ENCODE results near the gene STAG1. TPM values are rescaled to one million over a fixed set of nuclear protein-coding genes. Genes with fewer than 3 reads are reported as not detected.

The STAG1 gene
- total and polyA plus RNA-seq, 9 of the 15 experiments (the other 6 are each of a cell fraction or from before 2014, with no cell fraction given): 2.7 to 17.7 (median 8.8) TPM

DNA sequence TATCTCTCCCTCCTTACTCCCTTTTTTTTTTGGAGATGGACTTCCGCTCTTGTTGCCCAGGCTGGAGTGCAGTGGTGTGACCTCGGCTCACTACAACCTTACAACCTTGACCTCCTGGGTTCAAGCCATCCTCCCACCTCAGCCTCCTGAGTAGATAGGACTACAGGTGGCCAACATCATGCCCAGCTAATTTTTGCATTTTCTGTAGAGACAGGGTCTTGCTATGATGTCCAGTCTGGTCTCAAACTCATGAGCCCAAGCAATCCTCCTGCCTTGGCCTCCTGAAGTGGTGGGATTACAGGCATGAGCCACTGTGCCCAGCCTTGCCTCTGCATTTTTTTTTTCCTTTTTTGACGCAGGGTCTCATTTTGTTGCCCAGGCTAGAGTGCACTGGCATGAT is 17.1 kb downstream of the STAG1 start:
- no peaks in the 10 kb centered on the region for H3K9me1 ChIP-seq (ENCODE audit: control insufficient read depth, insufficient read depth, low read length)
- no peaks in the 10 kb centered on the region for H3K9me3 ChIP-seq (replicated peaks; ENCODE audit: control insufficient read depth, insufficient read depth, low read depth, low read length)
- no peaks in the 10 kb centered on the region for H4K20me1 ChIP-seq (replicated peaks; ENCODE audit: control insufficient read depth, insufficient read depth, low read length)
- WGBS (ENCODE audit: insufficient coverage, low coverage, missing lambda C conversion rate): 92% methylated on average over 2 of the region's 3 CpGs
- H3K27ac ChIP-seq (ENCODE audit: extremely low read depth, low read depth, low read length): no peak overlapping the region
- no peak overlapping the region for H3K4me2 ChIP-seq (ENCODE audit: insufficient read depth, low read length)
- in situ Hi-C loops (cut with MboI) (no loop called here), intact Hi-C loops (cut with micrococcal nuclease) (no loop called here)
- no peak overlapping the region for H3K4me3 ChIP-seq
- H3K27me3 ChIP-seq (ENCODE audit: control insufficient read depth in 2 of 2, insufficient read depth in 2 of 2, low read length in 2 of 2): no peaks in the 10 kb centered on the region
- BruUV-seq (replicated peaks): no TSS peak
- DNase-seq (ENCODE audit: extremely low read depth in 1 of 4, low spot score in 3 of 4) (no peak), ATAC-seq (no peak), FAIRE-seq (no peak)
- H3K36me3 ChIP-seq (ENCODE audit: control insufficient read depth, insufficient read depth, low read length): 0 out of 3 replicates have a peak, but pooled peaks cover 2% of the 10 kb centered on the region
- ChIA-PET POLR2A (no interaction called here), CTCF (ENCODE audit: low intra/inter-chr PET ratio) (no interaction called here)
- no peak overlapping the region for H3K9ac ChIP-seq (ENCODE audit: insufficient read depth in 1 of 2, low read depth in 2 of 2, low read length in 2 of 2)
- no peaks in the 10 kb centered on the region; a peak in 1 of 5 replicates for H3K4me1 ChIP-seq (replicated peaks in 1 of 2; ENCODE audit: control insufficient read depth in 2 of 2, insufficient read depth in 2 of 2, low read length in 2 of 2)
- no peak overlapping the region for H2AFZ ChIP-seq (ENCODE audit: low read depth, low read length)
- H3K79me2 ChIP-seq (ENCODE audit: control insufficient read depth, insufficient read depth, low read length): peaks cover 57% of the 10 kb centered on the region
- TF ChIP-seq SUPT5H (IDR thresholded peaks at IDR 0.05) (no peak), ZNF121 (CRISPR knock-in tag; conservative IDR thresholded peaks at IDR 0.05) (peak; percentile 53), ZBTB7A (IDR thresholded peaks at IDR 0.05; ENCODE audit: borderline replicate concordance, control insufficient read depth, low read depth, low read length) (no peak), ZNF316 (IDR thresholded peaks at IDR 0.05) (no peak), EWSR1 (IDR thresholded peaks at IDR 0.05; ENCODE audit: borderline replicate concordance, low read depth, partially characterized antibody) (no peak), RBM25 (IDR thresholded peaks at IDR 0.05; ENCODE audit: low read depth, low read length, severe bottlenecking) (peak; percentile 5), ZNF695 (CRISPR knock-in tag; IDR thresholded peaks at IDR 0.05) (no peak), MEF2A (IDR thresholded peaks at IDR 0.05; ENCODE audit: control insufficient read depth, low read depth, low read length) (no peak), ZNF184 (CRISPR knock-in tag; IDR thresholded peaks at IDR 0.05) (no peak)
- TF ChIP-seq, protein P1, sequence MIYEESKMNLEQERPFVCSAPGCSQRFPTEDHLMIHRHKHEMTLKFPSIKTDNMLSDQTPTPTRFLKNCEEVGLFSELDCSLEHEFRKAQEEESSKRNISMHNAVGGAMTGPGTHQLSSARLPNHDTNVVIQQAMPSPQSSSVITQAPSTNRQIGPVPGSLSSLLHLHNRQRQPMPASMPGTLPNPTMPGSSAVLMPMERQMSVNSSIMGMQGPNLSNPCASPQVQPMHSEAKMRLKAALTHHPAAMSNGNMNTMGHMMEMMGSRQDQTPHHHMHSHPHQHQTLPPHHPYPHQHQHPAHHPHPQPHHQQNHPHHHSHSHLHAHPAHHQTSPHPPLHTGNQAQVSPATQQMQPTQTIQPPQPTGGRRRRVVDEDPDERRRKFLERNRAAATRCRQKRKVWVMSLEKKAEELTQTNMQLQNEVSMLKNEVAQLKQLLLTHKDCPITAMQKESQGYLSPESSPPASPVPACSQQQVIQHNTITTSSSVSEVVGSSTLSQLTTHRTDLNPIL (CRISPR knock-in tag; IDR thresholded peaks at IDR 0.05): no peak
- TF ChIP-seq, protein P2, sequence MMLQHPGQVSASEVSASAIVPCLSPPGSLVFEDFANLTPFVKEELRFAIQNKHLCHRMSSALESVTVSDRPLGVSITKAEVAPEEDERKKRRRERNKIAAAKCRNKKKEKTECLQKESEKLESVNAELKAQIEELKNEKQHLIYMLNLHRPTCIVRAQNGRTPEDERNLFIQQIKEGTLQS (IDR thresholded peaks at IDR 0.05): no peak
- TF ChIP-seq, protein P2 (CRISPR knock-in tag; conservative IDR thresholded peaks at IDR 0.05): no peak
- TF ChIP-seq, protein P3, sequence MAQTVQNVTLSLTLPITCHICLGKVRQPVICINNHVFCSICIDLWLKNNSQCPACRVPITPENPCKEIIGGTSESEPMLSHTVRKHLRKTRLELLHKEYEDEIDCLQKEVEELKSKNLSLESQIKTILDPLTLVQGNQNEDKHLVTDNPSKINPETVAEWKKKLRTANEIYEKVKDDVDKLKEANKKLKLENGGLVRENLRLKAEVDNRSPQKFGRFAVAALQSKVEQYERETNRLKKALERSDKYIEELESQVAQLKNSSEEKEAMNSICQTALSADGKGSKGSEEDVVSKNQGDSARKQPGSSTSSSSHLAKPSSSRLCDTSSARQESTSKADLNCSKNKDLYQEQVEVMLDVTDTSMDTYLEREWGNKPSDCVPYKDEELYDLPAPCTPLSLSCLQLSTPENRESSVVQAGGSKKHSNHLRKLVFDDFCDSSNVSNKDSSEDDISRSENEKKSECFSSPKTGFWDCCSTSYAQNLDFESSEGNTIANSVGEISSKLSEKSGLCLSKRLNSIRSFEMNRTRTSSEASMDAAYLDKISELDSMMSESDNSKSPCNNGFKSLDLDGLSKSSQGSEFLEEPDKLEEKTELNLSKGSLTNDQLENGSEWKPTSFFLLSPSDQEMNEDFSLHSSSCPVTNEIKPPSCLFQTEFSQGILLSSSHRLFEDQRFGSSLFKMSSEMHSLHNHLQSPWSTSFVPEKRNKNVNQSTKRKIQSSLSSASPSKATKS (CRISPR knock-in tag; IDR thresholded peaks at IDR 0.05): no peak
- TF ChIP-seq, protein P4, sequence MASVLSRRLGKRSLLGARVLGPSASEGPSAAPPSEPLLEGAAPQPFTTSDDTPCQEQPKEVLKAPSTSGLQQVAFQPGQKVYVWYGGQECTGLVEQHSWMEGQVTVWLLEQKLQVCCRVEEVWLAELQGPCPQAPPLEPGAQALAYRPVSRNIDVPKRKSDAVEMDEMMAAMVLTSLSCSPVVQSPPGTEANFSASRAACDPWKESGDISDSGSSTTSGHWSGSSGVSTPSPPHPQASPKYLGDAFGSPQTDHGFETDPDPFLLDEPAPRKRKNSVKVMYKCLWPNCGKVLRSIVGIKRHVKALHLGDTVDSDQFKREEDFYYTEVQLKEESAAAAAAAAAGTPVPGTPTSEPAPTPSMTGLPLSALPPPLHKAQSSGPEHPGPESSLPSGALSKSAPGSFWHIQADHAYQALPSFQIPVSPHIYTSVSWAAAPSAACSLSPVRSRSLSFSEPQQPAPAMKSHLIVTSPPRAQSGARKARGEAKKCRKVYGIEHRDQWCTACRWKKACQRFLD (CRISPR knock-in tag; IDR thresholded peaks at IDR 0.05): no peak

Measured in K562 (cell line).